Motor neuron (in vitro differentiated cells): ENCODE measurements around the gene NLRC5. TPM values are rescaled to one million over a fixed set of nuclear protein-coding genes. Genes with fewer than 3 reads are reported as not detected.
"Not testable (repeated sequence)": the region's sequence is repeated elsewhere in the genome, so short reads cannot be mapped to it uniquely, and the experiment has no call there.

Experiments used
- ATAC-seq, 8 experiments: fragments of 200-7000 bp; cut with Tn5 transposase; replicated peaks in 6 of 8; 2 replicates each; pipeline ENCODE4 v1.8.0; 2021; ENCODE audit warnings: mild to moderate bottlenecking in 8 of 8, moderate library complexity in 8 of 8
- H3K27ac ChIP-seq, 2 donors: fragments of 250-450 bp; sonication (Bioruptor Pico); 2 replicates each; pipeline ENCODE4 v1.9.0; 2021; ENCODE audit warnings: antibody characterized with exemption in 2 of 2, mild to moderate bottlenecking in 2 of 2, moderate library complexity in 1 of 2
- H3K4me1 ChIP-seq, 2 donors: fragments of 250-450 bp; sonication (Bioruptor Pico); replicated peaks in 1 of 2; 2 replicates each; pipeline ENCODE4 v1.6.1; 2021; ENCODE audit warnings: antibody characterized with exemption in 2 of 2, mild to moderate bottlenecking in 2 of 2, moderate library complexity in 1 of 2
- H3K4me3 ChIP-seq, 5 donors: fragments of 250-450 bp; sonication (Bioruptor Pico); 2 replicates each; pipeline ENCODE4 v1.9.0; 2021; ENCODE audit warnings: antibody characterized with exemption in 5 of 5, mild to moderate bottlenecking in 5 of 5, moderate library complexity in 4 of 5
- WGBS, 10 experiments: fragments of 450-650 bp; shearing (Covaris generic); methylation state at CpG; one replicate each; pipeline ENCODE4 v1.0.0; 2022; 5-methylcytosine and 5-hydroxymethylcytosine counted together
- in situ Hi-C, 9 experiments: fragments of 400-800 bp; cut with MboI; loops; one replicate each; pipeline ENCODE4 v1.15.0; 2021; ENCODE audit warnings: low sequenced_read_pairs in 9 of 9, low pct_unique_long_range_greater_than_20kb in 2 of 9; ENCODE audit not compliant: unreplicated experiment in 9 of 9
- total RNA-seq, 8 experiments: library from RNA; unstranded; fragments of 300-600 nt; gene quantifications; 2 replicates each; pipeline versions ENCODE4 v1.2.3 to v1.2.4, GENCODE V29; 2022

The NLRC5 gene
- total RNA-seq, 8 experiments from 2014 or later = 0.16 to 38.8 (median 3.4) TPM

DNA sequence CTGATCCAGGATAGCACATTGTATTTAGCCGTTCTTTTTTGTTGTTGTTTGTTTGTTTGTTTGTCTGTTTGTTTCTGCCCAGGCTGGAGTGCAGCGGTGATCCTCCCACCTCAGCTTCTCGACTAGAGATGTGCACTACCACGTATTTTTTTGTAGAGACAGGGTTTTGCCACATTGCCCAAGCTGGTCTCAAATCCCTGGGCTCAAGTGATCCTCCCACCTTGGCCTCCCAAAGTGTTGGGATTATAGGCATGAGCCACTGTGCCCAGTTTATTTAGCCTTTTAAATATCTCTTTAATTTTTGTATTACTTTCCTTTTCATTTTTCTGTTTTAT lies 9.2 kb upstream of the NLRC5 start:
- in situ Hi-C loops = no loop called here
- no peak for ATAC-seq
- no peak overlapping the region for H3K27ac ChIP-seq
- H3K4me1 ChIP-seq = peaks cover 0 to 3% of the 10 kb centered on the region in 2 donors
- 72 to 93% (median 82%) methylated on average over 1 to 4 of the region's 4 CpGs; no CpG with 5 or more reads in 2 of the 10 experiments for WGBS, 10 experiments
- H3K4me3 ChIP-seq = no peak overlapping the region

DNA sequence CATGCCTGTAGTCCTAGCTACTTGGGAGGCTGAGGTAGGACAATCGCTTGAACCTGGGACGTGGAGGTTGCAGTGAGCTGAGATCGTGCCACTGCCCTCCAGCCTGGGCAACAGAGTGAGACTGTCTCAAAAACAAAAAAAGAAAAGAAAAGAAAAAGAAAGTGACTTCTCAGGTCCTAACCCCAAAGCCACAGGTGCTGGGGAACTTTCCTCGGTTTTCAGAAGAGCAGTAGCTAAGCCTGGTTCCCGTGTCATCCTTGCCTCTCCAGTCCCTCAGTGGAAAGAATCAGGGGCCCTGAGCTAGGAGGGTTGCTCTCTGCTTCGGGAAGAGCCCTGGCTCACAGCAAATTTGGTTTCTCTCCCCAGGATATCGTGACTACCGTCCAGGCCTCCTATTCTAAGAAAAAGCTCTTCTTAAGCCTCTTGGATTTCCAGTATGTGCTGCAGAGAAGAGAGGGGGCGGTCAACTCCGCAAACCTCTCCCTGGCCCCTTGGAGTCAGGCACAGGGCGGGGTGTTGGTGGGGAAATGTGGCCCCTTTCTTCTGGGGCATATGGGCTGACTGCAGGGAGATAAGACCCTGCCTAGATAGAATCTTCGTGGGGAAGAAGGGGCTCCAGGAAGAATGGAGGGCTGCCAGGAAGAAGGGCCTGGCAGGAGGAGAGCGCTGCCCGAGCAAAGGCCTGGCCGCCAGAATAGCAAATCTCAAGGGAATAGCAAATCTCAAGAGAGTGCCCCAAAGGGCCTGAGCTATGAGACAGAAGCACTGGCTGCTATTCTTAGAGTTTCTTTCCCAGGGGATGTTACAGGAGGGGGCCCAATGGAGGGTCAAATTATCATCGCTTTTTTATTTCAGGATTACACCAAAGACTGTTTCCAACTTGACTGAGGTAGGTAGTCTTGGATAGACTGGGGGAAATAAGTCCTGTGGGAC lies 8.3 kb upstream of the NLRC5 start:
- 53 to 100% (median 74%) methylated on average over 1 to 10 of the region's 16 CpGs; no CpG with 5 or more reads in 1 of the 10 experiments for WGBS, 10 experiments
- ATAC-seq = peak in 5 of 8 experiments; percentile 11 to 34 (median 26)
- Histone ChIP-seq H3K4me1 (peaks cover 0 to 3% of the 10 kb centered on the region in 2 donors), H3K4me3 (no peak overlapping the region), H3K27ac (no peak overlapping the region)
- in situ Hi-C loops = no loop called here

DNA sequence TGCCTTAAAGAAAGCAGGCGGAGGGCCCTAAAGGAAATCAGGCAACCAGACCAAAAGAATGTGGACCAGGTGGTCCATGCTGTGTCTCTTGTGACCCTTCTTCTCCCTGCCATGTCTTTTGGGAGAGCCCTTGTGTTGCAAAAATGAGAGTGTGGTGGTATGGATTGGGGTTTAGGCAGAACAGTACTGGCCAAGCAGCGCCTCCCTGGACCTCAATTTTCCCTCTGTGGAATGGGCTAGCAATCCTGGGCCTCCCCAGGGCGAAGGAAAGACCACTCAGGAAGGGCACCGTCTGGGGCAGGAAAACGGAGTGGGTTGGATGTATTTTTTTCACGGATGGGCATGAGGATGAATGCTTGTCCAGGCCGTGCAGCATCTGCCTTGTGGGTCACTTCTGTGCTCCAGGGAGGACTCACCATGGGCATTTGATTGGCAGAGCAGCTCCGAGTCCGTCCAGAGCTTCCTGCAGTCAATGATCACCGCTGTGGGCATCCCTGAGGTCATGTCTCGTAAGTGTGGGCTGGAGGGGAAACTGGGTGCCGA lies 7.6 kb upstream of the NLRC5 start:
- Histone ChIP-seq H3K4me1 (peaks cover 0 to 3% of the 10 kb centered on the region in 2 donors), H3K27ac (no peak overlapping the region), H3K4me3 (no peak overlapping the region)
- ATAC-seq = no peak
- in situ Hi-C loops = no loop called here
- WGBS, 10 experiments = 82 to 100% (median 87%) methylated on average over 1 to 7 of the region's 12 CpGs; no CpG with 5 or more reads in 6 of the 10 experiments

DNA sequence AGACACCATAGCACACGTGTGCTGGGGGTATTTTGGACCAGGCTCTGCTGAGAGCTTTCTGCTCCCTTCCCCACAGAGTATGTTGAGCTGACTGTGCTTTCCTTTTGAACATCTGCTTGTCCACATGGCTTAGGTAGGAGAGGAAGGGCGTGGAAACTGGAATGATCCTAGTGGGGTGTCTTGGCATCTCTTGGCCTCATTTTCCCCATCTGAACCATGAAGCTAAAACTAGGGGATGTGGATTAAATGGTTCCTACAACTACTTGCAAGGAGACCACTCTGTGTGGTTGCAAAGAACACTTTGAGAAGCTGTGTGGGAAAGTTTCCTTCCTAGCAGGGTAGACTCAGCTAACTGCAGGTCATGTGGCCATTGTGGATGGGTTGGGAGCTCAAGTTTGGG lies 6.7 kb upstream of the NLRC5 start:
- H3K4me3 ChIP-seq = no peak overlapping the region
- no peak overlapping the region for H3K27ac ChIP-seq
- no peak for ATAC-seq
- in situ Hi-C loops = no loop called here
- WGBS, 10 experiments = 63 to 100% (median 100%) methylated on average over 1 of the region's 2 CpGs; no CpG with 5 or more reads in 6 of the 10 experiments
- peaks cover 0 to 3% of the 10 kb centered on the region in 2 donors for H3K4me1 ChIP-seq

DNA sequence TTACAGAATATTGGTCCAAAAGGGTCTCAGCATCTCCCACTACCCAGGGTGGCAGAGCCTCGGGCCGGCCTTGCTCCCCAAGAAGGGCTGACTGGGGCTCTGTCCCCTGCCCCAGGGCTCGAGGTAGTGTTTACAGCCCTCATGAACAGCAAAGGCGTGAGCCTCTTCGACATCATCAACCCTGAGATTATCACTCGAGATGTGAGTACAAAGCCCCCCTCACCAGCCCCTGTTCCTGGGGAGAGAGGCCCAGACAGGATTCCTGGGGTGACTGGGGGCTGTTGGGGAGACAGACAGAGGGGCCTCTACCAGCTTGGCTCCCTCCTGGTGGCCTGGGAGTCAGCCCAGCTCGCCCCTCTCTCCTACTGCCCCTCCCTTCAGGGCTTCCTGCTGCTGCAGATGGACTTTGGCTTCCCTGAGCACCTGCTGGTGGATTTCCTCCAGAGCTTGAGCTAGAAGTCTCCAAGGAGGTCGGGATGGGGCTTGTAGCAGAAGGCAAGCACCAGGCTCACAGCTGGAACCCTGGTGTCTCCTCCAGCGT lies 6.1 kb upstream of the NLRC5 start:
- Histone ChIP-seq H3K4me3 (no peak overlapping the region), H3K27ac (no peak overlapping the region), H3K4me1 (peaks cover 0 to 3% of the 10 kb centered on the region in 2 donors)
- in situ Hi-C loops = no loop called here
- WGBS, 10 experiments = 29 to 89% (median 65%) methylated on average over 1 to 3 of the region's 9 CpGs; no CpG with 5 or more reads in 6 of the 10 experiments
- ATAC-seq = no peak

DNA sequence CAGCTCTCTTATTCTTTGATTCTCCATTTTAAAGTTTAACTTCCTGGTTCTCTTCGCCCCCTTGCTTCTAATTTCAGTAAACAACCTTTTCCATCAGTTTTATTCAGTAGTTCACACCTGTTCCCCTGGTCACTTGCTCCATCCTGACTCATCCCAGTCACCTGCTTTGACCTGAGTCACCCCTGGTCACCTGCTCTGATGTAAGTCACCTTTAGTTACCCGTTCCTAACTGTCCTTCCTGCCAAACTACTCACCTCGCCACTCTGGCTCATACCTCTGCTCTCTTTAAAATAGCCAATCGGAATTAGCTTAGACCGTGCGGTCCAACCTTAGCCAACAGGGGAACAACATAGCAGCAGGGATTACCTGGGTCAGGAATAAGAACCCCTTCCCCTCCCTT lies 4.7 kb upstream of the NLRC5 start:
- WGBS, 10 experiments = 50 to 100% (median 96%) methylated on average over 1 to 6 of the region's 6 CpGs; no CpG with 5 or more reads in 1 of the 10 experiments
- Histone ChIP-seq H3K4me1 (peaks cover 0 to 3% of the 10 kb centered on the region in 2 donors), H3K4me3 (no peak overlapping the region), H3K27ac (no peak overlapping the region)
- ATAC-seq = no peak
- in situ Hi-C loops = no loop called here

DNA sequence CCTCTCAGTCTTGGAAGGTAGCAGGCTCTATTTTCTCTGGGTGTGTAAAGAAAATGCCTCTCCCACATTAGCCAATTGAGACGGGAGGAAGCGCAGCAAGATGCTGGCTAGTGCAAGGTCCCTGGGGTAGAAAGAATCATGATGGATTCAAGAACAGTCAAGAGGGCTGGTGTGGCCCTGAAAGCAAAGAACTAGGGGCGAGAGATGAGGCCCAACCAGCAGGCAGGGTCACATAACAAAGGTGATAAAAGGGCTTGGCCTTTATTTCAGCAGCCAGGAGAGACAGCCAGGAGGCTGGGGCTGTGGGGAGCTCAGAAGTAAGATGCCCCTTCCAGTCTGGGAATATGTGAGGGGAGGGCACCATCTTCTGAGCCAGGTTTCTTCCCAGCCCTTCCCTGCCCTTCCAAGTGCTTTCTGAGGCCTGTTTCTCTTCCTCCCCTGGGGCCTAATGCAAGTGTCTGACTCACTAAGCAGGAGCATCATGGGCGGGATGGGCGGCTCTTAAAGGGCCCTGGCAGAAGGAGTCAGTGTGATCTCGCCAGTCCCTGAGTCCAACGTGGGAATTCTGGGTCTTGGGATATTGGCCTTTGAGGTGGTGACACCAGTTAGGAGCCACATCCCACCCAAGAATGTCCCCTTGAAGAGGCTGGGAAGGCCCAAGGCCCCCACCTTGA lies 3.9 kb upstream of the NLRC5 start:
- WGBS, 10 experiments = 31 to 100% (median 63%) methylated on average over 2 to 3 of the region's 7 CpGs; no CpG with 5 or more reads in 2 of the 10 experiments
- ATAC-seq = peak; percentile 63 to 80 (median 68)
- H3K4me1 ChIP-seq = peaks cover 3% of the 10 kb centered on the region in 2 donors
- no peak overlapping the region for H3K4me3 ChIP-seq
- H3K27ac ChIP-seq = no peak overlapping the region
- in situ Hi-C loops = no loop called here

DNA sequence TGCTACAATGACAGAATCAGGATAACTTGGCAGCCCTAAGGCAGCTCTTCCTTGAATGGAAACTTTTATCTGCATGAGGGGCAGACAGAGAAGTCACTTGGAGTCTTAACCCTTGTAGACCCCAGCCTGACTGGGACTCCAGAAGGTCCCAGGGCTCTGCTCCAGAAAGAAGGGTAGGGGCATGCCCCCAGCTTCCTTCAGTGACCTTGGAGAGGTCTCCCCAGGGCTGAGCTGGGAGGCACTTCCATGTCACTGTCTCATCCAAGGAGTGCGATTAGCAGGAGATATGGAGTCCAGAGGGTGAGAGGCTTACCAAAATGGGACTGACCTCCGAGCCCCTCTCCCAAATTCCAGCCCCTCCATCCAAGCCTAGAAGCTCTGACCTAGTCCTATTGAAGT lies 3.4 kb upstream of the NLRC5 start:
- Histone ChIP-seq H3K27ac (no peak overlapping the region), H3K4me1 (peaks cover 2 to 3% of the 10 kb centered on the region in 2 donors), H3K4me3 (no peak overlapping the region)
- 20 to 93% methylated on average over 1 to 2 of the region's 2 CpGs; no CpG with 5 or more reads in 8 of the 10 experiments for WGBS, 10 experiments
- peak in 3 of 8 experiments; percentile 5 to 8 (median 6) for ATAC-seq
- in situ Hi-C loops = no loop called here

DNA sequence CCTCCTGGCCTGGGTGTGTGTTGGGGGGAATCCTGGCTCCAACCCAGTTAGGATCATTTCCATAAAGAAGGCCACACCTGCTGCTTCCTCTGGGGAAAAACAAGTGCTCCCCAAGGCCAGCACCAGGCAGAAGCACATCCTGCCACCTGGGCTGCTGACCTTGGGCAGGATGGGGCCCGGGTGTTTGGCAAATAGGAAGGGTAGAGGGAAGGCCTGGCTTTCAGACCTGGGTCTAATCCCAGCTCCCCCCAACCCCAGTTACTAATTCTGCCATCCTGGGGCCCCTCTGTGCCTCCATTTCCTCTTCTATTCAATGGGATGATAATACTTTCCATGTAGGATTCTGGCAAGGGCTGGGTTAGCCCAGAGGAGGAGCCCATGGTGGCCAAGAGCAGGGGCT lies 3.0 kb upstream of the NLRC5 start:
- ATAC-seq = peak in 1 of 8 experiments; percentile 1
- H3K27ac ChIP-seq = no peak overlapping the region
- H3K4me1 ChIP-seq = peaks cover 0 to 3% of the 10 kb centered on the region in 2 donors
- H3K4me3 ChIP-seq = no peak overlapping the region
- 83% methylated on average over 1 of the region's 1 CpG; no CpG with 5 or more reads in 9 of the 10 experiments for WGBS, 10 experiments
- in situ Hi-C loops = no loop called here

DNA sequence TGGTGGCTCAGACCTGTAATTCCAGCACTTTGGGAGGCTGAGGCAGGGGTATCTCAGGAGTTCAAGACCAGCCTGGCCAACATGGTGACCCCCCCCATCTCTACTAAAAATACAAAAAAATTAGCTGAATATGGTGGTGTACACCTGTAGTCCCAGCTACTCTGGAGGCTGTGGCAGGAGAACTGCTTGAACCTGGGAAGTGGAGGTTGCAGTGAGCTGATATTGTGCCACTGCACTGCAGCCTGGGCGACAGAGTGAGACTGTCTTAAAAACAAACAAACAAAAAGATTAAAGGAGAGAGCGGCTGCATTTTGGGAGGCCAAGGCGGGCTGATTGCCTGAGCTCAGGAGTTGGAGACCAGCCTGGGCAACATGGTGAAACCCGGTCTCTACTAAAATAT lies 2.4 kb upstream of the NLRC5 start:
- WGBS, 10 experiments = 73 to 100% (median 83%) methylated on average over 3 of the region's 4 CpGs; no CpG with 5 or more reads in 6 of the 10 experiments
- H3K4me1 ChIP-seq, H3K27ac ChIP-seq, in situ Hi-C loops, H3K4me3 ChIP-seq, ATAC-seq: not testable (repeated sequence)

DNA sequence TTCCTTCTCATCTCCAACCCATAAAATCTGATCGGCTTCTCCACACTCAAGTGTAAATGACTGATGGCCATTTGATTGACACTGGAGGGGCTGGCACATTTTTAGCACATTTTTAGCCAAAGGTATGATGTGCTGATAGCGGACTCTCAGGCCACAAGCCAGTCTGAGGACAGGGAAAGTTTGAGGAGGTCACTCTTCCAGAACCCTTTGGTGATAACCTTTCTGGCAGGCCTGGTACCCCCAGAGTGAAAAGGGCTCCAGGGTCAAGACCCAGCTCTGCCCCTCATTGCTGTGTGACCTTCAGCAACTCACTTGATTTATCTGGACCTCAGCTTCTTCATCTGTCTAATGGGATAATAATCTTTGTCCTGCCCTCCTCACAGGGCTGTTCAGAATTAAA lies 1.7 kb upstream of the NLRC5 start:
- no peak for ATAC-seq
- H3K4me3 ChIP-seq = no peak overlapping the region
- in situ Hi-C loops = no loop called here
- H3K27ac ChIP-seq = no peak overlapping the region
- WGBS, 10 experiments = 71 to 100% (median 100%) methylated on average over 1 of the region's 2 CpGs; no CpG with 5 or more reads in 6 of the 10 experiments
- H3K4me1 ChIP-seq = peaks cover 0 to 3% of the 10 kb centered on the region in 2 donors

DNA sequence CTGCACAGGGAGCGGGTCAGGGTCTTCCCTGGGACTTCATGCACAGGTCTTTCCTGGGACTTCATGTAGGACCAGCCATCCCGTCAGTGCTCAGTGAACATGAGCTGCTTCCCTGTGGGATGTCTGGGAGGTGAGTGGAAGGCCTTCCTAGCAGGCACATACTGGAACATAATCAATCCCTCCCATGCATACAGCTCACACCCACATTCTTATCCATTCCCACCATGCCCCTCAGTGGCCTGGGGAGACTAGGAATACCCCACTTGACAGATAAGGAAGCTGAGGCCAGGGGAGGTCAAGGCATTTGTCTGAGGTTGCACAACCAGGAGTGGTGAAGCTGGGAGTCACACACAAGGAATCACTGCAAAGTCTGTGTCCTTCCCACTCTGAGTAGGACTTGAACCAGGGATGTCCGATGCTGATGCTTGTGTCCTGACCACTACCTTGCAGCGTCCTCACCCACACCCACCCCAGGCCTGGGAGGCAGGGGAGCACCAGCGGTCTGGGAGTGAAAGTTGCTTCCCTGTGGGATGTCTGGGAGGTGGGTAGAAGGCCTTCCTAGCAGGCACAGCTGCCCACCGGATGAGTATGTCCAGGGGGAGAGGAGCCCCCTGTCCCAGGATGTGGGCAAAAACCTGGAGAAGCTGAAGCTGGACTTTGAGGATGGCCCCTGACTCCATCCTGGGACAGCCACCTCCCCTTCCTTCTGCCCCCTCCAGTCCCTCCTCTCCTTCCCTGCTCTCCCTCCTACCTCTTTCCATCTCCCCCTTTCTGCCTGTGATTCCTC lies 1.0 kb upstream of the NLRC5 start:
- peaks cover 0 to 3% of the 10 kb centered on the region in 2 donors for H3K4me1 ChIP-seq
- WGBS, 10 experiments = 28 to 100% (median 81%) methylated on average over 1 to 3 of the region's 6 CpGs; no CpG with 5 or more reads in 4 of the 10 experiments
- in situ Hi-C loops = no loop called here
- ATAC-seq = peak in 2 of 8 experiments; percentile 2
- no peak overlapping the region for H3K27ac ChIP-seq
- no peak overlapping the region for H3K4me3 ChIP-seq
